Stomach (tissue), 4 donors: ENCODE data around the gene NUP62CL.

ENCODE experiments used
- EP300 ChIP-seq: sonication (generic); formaldehyde crosslinking; IDR thresholded peaks from one replicate; pipeline ENCODE4 v1.6.1; 2017; ENCODE audit warnings: antibody characterized with exemption
- POLR2A ChIP-seq, 4 donors: fragments of 450-650 bp; IDR thresholded peaks; one replicate each; pipeline ENCODE4 v1.6.1; 2016; ENCODE audit warnings: antibody characterized with exemption in 4 of 4, control low read depth in 2 of 4, mild to moderate bottlenecking in 1 of 4, moderate library complexity in 1 of 4

DNA sequence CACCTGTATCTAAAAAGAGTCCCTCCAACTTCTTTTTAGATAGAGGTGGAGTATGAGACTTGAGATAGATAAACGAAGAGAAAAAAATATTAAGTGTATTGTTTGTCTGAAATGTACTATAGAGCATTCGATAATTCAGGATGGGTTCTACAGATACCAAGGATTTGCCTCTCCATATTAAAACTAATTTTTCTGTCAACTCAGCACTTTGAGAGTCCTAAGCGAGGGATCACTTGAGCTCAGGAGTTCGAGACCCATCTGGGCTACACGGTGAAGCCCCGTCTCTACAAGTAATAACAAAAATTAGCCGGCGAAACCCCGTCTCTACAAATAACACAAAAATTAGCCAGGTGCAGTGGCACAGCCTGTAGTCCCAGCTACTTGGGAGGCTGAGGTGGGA lies 1.7 kb upstream of the NUP62CL start:
- no peak for TF ChIP-seq POLR2A (IDR thresholded peaks at IDR 0.05)
- TF ChIP-seq EP300 = no peak
